ENCODE results near the gene PRR33.

The PRR33 gene

DNA sequence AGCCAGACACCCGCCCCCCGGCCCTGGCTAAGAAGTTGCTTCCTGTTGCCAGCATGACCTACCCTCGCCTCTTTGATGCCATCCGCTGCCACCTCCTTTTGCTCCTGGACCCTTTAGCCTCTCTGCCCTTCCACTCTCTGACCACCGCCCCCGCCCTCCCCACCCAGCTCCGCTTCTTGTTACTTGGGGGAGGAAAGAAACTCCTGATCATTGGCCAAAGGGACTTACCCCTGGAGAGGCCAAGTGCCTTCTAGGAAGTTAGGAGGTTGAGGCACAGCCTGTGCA, at the start of gene PRR33:
PRR33 (minus strand) TSS at position 65 of the 285 bp plus-strand sequence. CDS start 1,311 bp downstream, outside the sequence.
- TF ChIP-seq, protein P1, sequence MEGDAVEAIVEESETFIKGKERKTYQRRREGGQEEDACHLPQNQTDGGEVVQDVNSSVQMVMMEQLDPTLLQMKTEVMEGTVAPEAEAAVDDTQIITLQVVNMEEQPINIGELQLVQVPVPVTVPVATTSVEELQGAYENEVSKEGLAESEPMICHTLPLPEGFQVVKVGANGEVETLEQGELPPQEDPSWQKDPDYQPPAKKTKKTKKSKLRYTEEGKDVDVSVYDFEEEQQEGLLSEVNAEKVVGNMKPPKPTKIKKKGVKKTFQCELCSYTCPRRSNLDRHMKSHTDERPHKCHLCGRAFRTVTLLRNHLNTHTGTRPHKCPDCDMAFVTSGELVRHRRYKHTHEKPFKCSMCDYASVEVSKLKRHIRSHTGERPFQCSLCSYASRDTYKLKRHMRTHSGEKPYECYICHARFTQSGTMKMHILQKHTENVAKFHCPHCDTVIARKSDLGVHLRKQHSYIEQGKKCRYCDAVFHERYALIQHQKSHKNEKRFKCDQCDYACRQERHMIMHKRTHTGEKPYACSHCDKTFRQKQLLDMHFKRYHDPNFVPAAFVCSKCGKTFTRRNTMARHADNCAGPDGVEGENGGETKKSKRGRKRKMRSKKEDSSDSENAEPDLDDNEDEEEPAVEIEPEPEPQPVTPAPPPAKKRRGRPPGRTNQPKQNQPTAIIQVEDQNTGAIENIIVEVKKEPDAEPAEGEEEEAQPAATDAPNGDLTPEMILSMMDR (IDR thresholded peaks at IDR 0.05) = no peak

DNA sequence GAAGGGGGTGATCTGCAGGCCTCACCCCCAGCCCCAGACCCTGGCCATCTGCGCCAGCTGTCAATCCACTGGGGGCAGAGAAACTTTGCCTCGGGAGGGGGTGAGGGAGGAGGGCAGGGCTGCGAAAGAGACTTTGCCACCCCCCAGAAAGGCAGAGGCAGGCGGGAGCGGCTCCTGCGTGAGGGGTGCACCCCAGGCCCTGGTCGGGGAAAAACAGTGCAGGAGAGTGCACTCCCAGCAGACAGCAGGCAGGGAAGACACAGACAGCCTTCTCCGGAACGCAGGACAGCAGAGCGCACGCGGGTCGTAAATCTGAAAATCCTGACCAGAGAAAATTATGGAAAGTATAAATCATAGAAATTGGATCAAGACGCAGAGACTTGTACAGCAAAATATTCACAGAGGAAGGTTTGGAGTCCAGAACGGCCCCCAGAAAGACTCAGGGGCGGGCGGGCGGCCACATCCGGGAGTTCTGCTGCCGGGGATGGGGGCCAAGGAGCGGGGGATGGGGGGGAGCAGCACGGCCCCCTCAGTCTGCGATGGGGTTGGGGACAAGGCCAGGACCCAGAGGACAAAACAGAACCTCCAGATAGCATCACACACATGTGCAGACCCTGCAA, 47.4 kb upstream of the PRR33 start:
- TF ChIP-seq, protein P1 (IDR thresholded peaks at IDR 0.05) = no peak

DNA sequence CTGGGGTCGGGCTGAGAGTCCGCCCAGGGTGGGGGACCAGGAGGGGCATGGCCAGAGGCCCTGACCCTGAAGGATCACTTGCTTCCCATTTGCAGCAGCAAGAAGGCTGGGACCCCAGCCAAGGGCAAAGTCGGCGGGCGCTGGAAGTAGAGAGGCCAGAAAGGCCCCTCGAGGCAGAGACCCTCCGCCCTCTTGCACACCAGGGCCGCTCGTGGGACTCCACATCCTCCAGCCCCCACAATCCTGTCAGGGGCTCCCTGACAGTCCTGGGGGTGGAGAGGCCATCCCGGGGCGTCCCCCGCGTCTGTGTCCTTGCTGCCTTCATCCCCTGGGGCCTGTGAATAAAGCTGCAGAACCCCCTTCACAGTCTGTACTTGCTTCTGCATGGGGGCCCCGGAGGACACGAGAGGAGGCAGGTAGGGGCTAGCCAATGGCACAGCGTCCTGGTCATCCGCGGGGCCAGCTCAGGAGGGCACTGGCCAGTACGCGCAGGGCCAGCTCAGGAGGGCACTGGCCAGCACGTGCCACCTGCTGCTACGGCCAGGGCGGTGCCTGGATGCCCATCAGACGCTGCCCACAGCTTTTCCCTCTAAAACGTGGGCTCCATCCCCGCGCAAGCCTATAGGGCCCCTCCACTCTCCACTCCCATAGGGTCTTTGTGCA, 46.8 kb upstream of the PRR33 start:
- TF ChIP-seq, protein P1 (IDR thresholded peaks at IDR 0.05) = no peak

DNA sequence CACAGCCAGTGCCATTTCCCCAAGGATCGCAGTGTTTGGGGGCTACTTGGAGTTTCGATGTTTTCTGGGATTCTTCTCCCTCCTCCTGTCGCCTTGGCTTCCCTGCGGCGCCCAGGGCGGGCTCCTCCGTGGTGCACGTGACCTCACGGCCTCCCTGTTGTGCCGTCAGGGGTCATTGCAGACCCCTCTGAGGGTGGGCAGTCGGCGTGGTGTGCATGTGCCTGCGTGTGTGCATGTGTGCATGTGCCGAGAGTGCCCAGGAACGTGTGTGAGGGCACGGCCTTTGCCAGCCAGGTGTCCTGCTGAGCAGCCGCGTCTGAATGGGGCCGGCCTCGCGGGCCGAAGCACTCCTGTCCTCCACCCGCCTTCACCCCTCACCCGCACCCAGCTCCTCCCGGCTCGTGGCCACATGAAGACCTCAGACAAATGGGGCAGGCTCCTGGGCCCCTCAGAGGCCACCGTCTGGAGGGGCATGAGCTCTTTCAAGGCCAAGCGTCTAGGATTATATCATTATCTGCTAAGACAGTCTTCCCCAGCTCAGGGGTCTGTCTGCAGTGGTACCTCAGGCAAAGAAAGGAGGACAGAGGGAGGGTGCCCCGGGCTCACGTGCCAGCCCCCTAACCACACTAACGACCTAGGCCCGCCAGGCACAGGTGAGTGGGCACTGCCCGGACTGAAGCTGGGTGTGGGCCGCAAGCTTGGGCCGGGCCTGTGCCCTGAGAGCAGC, 46.1 kb upstream of the PRR33 start:
- TF ChIP-seq, protein P1 (IDR thresholded peaks at IDR 0.05) = no peak

DNA sequence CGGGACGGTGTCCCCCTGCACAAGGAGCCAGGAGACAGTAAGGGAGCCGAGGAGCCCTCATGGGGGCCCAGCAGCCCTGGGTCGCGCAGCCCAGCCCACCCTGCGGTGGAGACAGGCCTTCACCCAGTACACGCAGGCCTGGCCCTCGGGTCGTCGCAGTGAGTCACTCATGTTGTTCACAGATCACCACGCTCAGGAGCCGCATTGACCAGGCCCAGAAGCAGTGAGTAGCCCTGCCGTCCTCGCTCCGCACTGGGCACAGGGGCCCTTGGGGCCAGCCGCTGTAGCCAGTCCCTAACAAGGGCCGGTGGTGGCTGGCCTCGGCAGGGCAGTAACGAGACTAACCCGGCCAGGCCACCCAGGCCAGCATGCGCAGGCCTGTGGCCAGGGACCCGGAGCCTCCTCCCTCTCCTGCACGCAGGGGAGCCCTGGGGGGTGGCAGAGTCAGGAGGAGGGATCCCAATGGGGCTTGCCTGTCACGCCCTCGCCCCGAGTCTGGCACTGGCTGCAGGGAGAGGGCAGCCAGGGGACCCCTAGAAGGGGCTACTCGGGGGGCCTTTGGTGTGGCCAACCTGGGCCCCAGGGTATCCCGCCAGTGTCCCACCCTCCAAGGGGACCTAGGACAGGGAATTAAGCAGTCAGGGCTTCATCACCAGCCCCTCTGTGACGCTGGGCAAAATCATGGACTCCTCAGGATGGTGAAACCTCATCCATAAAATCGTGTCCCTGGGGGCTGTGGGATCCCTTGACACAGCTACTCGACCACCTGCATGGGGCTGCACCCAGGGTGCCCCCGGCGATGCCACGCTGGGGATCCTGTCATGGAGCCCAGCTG, 45.3 kb upstream of the PRR33 start:
- TF ChIP-seq, protein P1 (IDR thresholded peaks at IDR 0.05) = no peak

DNA sequence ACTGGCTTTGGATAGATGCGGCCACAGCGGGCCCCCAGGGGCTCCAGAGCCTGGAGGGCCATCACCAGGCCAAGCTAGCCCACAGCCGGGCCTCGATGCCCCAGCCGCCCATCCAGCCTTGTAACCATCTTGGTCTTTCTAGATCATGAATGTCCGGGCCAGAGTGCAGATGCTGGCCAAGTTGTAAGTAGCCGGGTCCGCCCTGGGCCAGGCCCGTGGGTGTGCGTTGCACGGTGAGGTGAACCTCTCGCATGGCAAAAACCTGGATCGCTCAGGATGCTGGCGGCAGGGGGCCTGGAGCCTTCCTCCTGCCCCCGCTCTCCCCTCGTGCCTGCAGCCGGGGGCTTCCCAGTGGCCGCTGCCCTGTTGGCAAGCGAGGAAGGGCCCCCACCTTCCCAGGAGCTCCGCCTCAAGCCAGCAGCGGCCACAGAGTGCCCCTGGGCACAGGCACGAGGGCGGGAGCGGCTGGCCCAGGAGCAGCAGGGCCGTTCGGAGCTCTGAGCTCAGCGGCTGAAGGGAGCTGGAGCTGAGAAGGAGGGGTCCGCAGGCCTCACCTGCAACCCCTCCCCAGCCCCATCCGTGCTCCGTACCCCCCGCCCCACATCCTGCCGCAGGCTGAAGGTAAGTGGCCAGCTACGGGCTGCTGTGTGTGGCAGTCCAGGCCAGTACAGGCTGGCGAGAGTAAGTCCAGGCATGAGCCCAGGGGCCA, 44.5 kb upstream of the PRR33 start:
- TF ChIP-seq, protein P1 (IDR thresholded peaks at IDR 0.05) = no peak

Data from LNCAP (cell line).